ENCODE results near the gene CTNNAL1. TPM values are rescaled to one million over a fixed set of nuclear protein-coding genes. Genes with fewer than 3 reads are reported as not detected.

CTNNAL1 gene
- total and polyA plus RNA-seq, 9 of the 15 experiments (the other 6 are each of a cell fraction or from before 2014, with no cell fraction given): 23.2 to 78.0 (median 46.7) TPM

GRCh38 chr9:108963459-108964143, 49.7 kb downstream of the CTNNAL1 start (continued):
- TF ChIP-seq ZFP30 (CRISPR knock-in tag; IDR thresholded peaks at IDR 0.05; ENCODE audit: borderline replicate concordance): no peak
- TF ChIP-seq HNRNPLL (IDR thresholded peaks at IDR 0.05; ENCODE audit: low read depth, low read length, poor library complexity, severe bottlenecking): no peak
- TF ChIP-seq ZNF263 (CRISPR knock-in tag; IDR thresholded peaks at IDR 0.05; ENCODE audit: borderline replicate concordance): no peak

GRCh38 chr9:108961151-108961550, 52.1 kb downstream of the CTNNAL1 start:
- intact Hi-C loops (cut with micrococcal nuclease): no loop called here
- H3K27me3 ChIP-seq (ENCODE audit: control insufficient read depth in 2 of 2, insufficient read depth in 2 of 2, low read length in 2 of 2): no peaks in the 10 kb centered on the region
- H3K4me1 ChIP-seq (replicated peaks in 1 of 2; ENCODE audit: control insufficient read depth in 2 of 2, insufficient read depth in 2 of 2, low read length in 2 of 2): peaks cover 0 to 14% of the 10 kb centered on the region in 2 experiments; a peak in 3 of 5 replicates
- no peak overlapping the region for H3K9ac ChIP-seq (ENCODE audit: insufficient read depth in 1 of 2, low read depth in 2 of 2, low read length in 2 of 2)
- no TSS peak for BruUV-seq (replicated peaks)
- H3K79me2 ChIP-seq (ENCODE audit: control insufficient read depth, insufficient read depth, low read length): no peaks in the 10 kb centered on the region
- ChIA-PET POLR2A (no interaction called here), CTCF (ENCODE audit: low intra/inter-chr PET ratio) (no interaction called here)
- no peaks in the 10 kb centered on the region for H3K9me3 ChIP-seq (replicated peaks; ENCODE audit: control insufficient read depth, insufficient read depth, low read depth, low read length)
- DNase-seq (ENCODE audit: extremely low read depth in 1 of 4, low spot score in 3 of 4) (no peak), FAIRE-seq (no peak), ATAC-seq (no peak)
- H3K36me3 ChIP-seq (ENCODE audit: control insufficient read depth, insufficient read depth, low read length): peaks cover 24% of the 10 kb centered on the region
- no peaks in the 10 kb centered on the region for H4K20me1 ChIP-seq (replicated peaks; ENCODE audit: control insufficient read depth, insufficient read depth, low read length)
- no peak overlapping the region for H2AFZ ChIP-seq (ENCODE audit: low read depth, low read length)
- H3K4me3 ChIP-seq: no peak overlapping the region
- in situ Hi-C loops (cut with MboI): no loop called here
- no peak overlapping the region for H3K4me2 ChIP-seq (ENCODE audit: insufficient read depth, low read length)
- no peaks in the 10 kb centered on the region for H3K9me1 ChIP-seq (ENCODE audit: control insufficient read depth, insufficient read depth, low read length)
- no peak overlapping the region for H3K27ac ChIP-seq (ENCODE audit: extremely low read depth, low read depth, low read length)
- WGBS (ENCODE audit: insufficient coverage, low coverage, missing lambda C conversion rate): 92% methylated on average over 2 of the region's 2 CpGs
- no peak for TF ChIP-seq MTA3 (IDR thresholded peaks at IDR 0.05; ENCODE audit: borderline replicate concordance)
- TF ChIP-seq ID3 (CRISPR knock-in tag; IDR thresholded peaks at IDR 0.05): no peak
- no peak for TF ChIP-seq ID3 (tag; IDR thresholded peaks at IDR 0.05)
- no peak for TF ChIP-seq TCF7L2 (IDR thresholded peaks at IDR 0.05; ENCODE audit: low read depth, low read length)
- TF ChIP-seq ZNF830 (CRISPR knock-in tag; IDR thresholded peaks at IDR 0.05): no peak
- no peak for TF ChIP-seq KLF6 (CRISPR knock-in tag; IDR thresholded peaks at IDR 0.05; ENCODE audit: borderline replicate concordance)
- no peak for TF ChIP-seq ZNF507 (tag; conservative IDR thresholded peaks at IDR 0.05)
- no peak for TF ChIP-seq BCLAF1 (IDR thresholded peaks at IDR 0.05; ENCODE audit: borderline replicate concordance in 1 of 2, control insufficient read depth in 1 of 2, low read depth in 2 of 2, low read length in 1 of 2)
- no peak for TF ChIP-seq MCM7 (IDR thresholded peaks at IDR 0.05)
- TF ChIP-seq ARNT (IDR thresholded peaks at IDR 0.05): no peak
- no peak for TF ChIP-seq SMAD1 (IDR thresholded peaks at IDR 0.05; ENCODE audit: low read depth, low read length, partially characterized antibody)
- no peak for TF ChIP-seq WHSC1 (IDR thresholded peaks at IDR 0.05; ENCODE audit: low read length)
- TF ChIP-seq TAF7 (tag; IDR thresholded peaks at IDR 0.05): no peak
- TF ChIP-seq ZNF79 (CRISPR knock-in tag; IDR thresholded peaks at IDR 0.05; ENCODE audit: low read depth): no peak
- no peak for TF ChIP-seq ZNF174 (CRISPR knock-in tag; IDR thresholded peaks at IDR 0.05)
- TF ChIP-seq MIER1 (IDR thresholded peaks at IDR 0.05; ENCODE audit: low read depth): no peak
